Mesendoderm (in vitro differentiated cells): ENCODE measurements around the gene LRIT1.
A peak's percentile ranks its signal among the peaks of the same experiment; 100 is the strongest.
"Not testable (repeated sequence)": the region's sequence is repeated elsewhere in the genome, so short reads cannot be mapped to it uniquely, and the experiment has no call there.

ENCODE experiments used
- DNase-seq: peaks from one replicate; pipeline ENCODE4 v3.0.0; 2013
- H2AK5ac ChIP-seq: 2 replicates; pipeline ENCODE4 v1.6.1; 2013; ENCODE audit warnings: low read length, inconsistent platforms
- H2BK120ac ChIP-seq: 2 replicates; pipeline ENCODE4 v1.6.1; 2013; ENCODE audit warnings: low read depth, mild to moderate bottlenecking, low read length, moderate library complexity, mixed read lengths
- H2BK15ac ChIP-seq: replicated peaks from 2 replicates; pipeline ENCODE4 v1.6.1; 2013; ENCODE audit warnings: low read depth, mild to moderate bottlenecking, moderate library complexity
- H2BK5ac ChIP-seq: 2 replicates; pipeline ENCODE4 v1.6.1; 2013; ENCODE audit warnings: low read length, inconsistent platforms
- H3K18ac ChIP-seq: 2 replicates; pipeline ENCODE4 v1.6.1; 2013; ENCODE audit warnings: mild to moderate bottlenecking, low read length, mixed read lengths
- H3K23ac ChIP-seq: one replicate; pipeline ENCODE4 v1.6.1; 2013; ENCODE audit warnings: low read length
- H3K27ac ChIP-seq: 2 replicates; pipeline ENCODE4 v1.5.1; 2013; ENCODE audit warnings: low read depth, mild to moderate bottlenecking, inconsistent platforms, low read length, moderate library complexity
- H3K27me3 ChIP-seq: 2 replicates; pipeline ENCODE4 v1.6.1; 2013; ENCODE audit warnings: low read length, control low read depth, mild to moderate bottlenecking, inconsistent platforms; ENCODE audit not compliant: insufficient read depth, poor library complexity
- H3K36me3 ChIP-seq: 2 replicates; pipeline ENCODE4 v1.6.1; 2013; ENCODE audit warnings: low read length, inconsistent platforms; ENCODE audit not compliant: control insufficient read depth, insufficient read depth
- H3K4ac ChIP-seq: one replicate; pipeline ENCODE4 v1.6.1; 2013; ENCODE audit warnings: low read depth, mild to moderate bottlenecking, low read length, moderate library complexity
- H3K4me1 ChIP-seq: 2 replicates; pipeline ENCODE4 v1.6.1; 2013; ENCODE audit warnings: low read depth, low read length, inconsistent platforms; ENCODE audit not compliant: control insufficient read depth
- H3K4me2 ChIP-seq: 2 replicates; pipeline ENCODE4 v1.6.1; 2013; ENCODE audit warnings: low read length
- H3K4me3 ChIP-seq: 2 replicates; pipeline ENCODE4 v1.5.1; 2013; ENCODE audit warnings: mild to moderate bottlenecking, low read length
- H3K56ac ChIP-seq: one replicate; pipeline ENCODE4 v1.6.1; 2013; ENCODE audit warnings: low read length
- H3K79me1 ChIP-seq: 2 replicates; pipeline ENCODE4 v1.6.1; 2013; ENCODE audit warnings: low read length, inconsistent platforms
- H3K79me2 ChIP-seq: 2 replicates; pipeline ENCODE4 v1.6.1; 2013; ENCODE audit warnings: mild to moderate bottlenecking, low read length; ENCODE audit not compliant: control insufficient read depth, insufficient read depth
- H3K9ac ChIP-seq: 2 replicates; pipeline ENCODE4 v1.6.1; 2013; ENCODE audit warnings: low read length, inconsistent platforms
- H4K5ac ChIP-seq: one replicate; pipeline ENCODE4 v1.6.1; 2013; ENCODE audit warnings: low read length
- H4K8ac ChIP-seq: one replicate; pipeline ENCODE4 v1.6.1; 2013; ENCODE audit warnings: low read depth, mild to moderate bottlenecking, control low read depth, low read length, moderate library complexity
- WGBS: extraction: QIAGEN DNeasy Blood & Tissue Kit; methylation state at CpG from one replicate; pipeline ENCODE4 v1.1.7; 2013; ENCODE audit warnings: low lambda C conversion rate, missing lambda C conversion rate; ENCODE audit not compliant: insufficient coverage; ENCODE audit errors: extremely low coverage; 5-methylcytosine and 5-hydroxymethylcytosine counted together

The LRIT1 gene

GRCh38 chr10:84279876-84280475, 38.6 kb upstream of the LRIT1 start:
- not testable (repeated sequence) for H2BK120ac ChIP-seq, H3K27ac ChIP-seq, H3K4ac ChIP-seq, H2AK5ac ChIP-seq, H3K23ac ChIP-seq, H4K5ac ChIP-seq, H4K8ac ChIP-seq, H3K79me2 ChIP-seq, H3K79me1 ChIP-seq, H3K9ac ChIP-seq, H2BK15ac ChIP-seq, H3K27me3 ChIP-seq, H2BK5ac ChIP-seq, H3K36me3 ChIP-seq, DNase-seq, H3K4me1 ChIP-seq, H3K56ac ChIP-seq, H3K4me2 ChIP-seq, H3K4me3 ChIP-seq, H3K18ac ChIP-seq
- WGBS = no CpG with 5 or more reads among the region's 31 CpGs

GRCh38 chr10:84270708-84271107, 29.4 kb upstream of the LRIT1 start:
- DNase-seq = no peak

GRCh38 chr10:84269773-84270172, 28.4 kb upstream of the LRIT1 start:
- Histone ChIP-seq H3K27ac (no peak overlapping the region), H3K27me3 (no peaks in the 10 kb centered on the region)
- no CpG with 5 or more reads among the region's 2 CpGs for whole genome bisulfite sequencing

More at GRCh38 chr10:84270708-84271107, 29.4 kb upstream of the LRIT1 start:
- no CpG with 5 or more reads among the region's 1 CpG for WGBS
- Histone ChIP-seq H2BK15ac (no peak overlapping the region), H3K56ac (no peak overlapping the region), H4K8ac (no peak overlapping the region), H3K23ac (no peak overlapping the region), H3K27me3 (no peaks in the 10 kb centered on the region), H3K4me1 (no peaks in the 10 kb centered on the region), H4K5ac (no peak overlapping the region), H3K4ac (no peak overlapping the region), H3K4me3 (no peak overlapping the region), H3K36me3 (no peaks in the 10 kb centered on the region), H3K79me1 (no peaks in the 10 kb centered on the region), H3K4me2 (no peak overlapping the region), H2AK5ac (no peak overlapping the region), H3K79me2 (no peaks in the 10 kb centered on the region), H3K18ac (no peak overlapping the region), H3K9ac (no peak overlapping the region), H2BK120ac (no peak overlapping the region), H2BK5ac (no peak overlapping the region), H3K27ac (no peak overlapping the region)

GRCh38 chr10:84269162-84269561, 27.8 kb upstream of the LRIT1 start:
- no peak overlapping the region for H3K23ac ChIP-seq

More at GRCh38 chr10:84269773-84270172, 28.4 kb upstream of the LRIT1 start:
- H2BK5ac ChIP-seq = no peak overlapping the region
- no peaks in the 10 kb centered on the region for H3K79me2 ChIP-seq
- H3K56ac ChIP-seq = no peak overlapping the region
- H3K36me3 ChIP-seq = no peaks in the 10 kb centered on the region
- no peak overlapping the region for H2BK15ac ChIP-seq
- no peak overlapping the region for H4K5ac ChIP-seq
- no peak overlapping the region for H3K9ac ChIP-seq
- no peak for DNase-seq
- H3K4me1 ChIP-seq = no peaks in the 10 kb centered on the region
- H3K4me3 ChIP-seq = no peak overlapping the region
- no peak overlapping the region for H3K4me2 ChIP-seq
- H2BK120ac ChIP-seq = no peak overlapping the region
- H3K79me1 ChIP-seq = no peaks in the 10 kb centered on the region
- H2AK5ac ChIP-seq = no peak overlapping the region
- H4K8ac ChIP-seq = no peak overlapping the region
- H3K4ac ChIP-seq = no peak overlapping the region
- no peak overlapping the region for H3K18ac ChIP-seq
- no peak overlapping the region for H3K23ac ChIP-seq

GRCh38 chr10:84267503-84268126, 26.3 kb upstream of the LRIT1 start:
- H3K27ac ChIP-seq = no peak overlapping the region
- no peaks in the 10 kb centered on the region for H3K4me1 ChIP-seq
- no peaks in the 10 kb centered on the region for H3K27me3 ChIP-seq
- H3K56ac ChIP-seq = no peak overlapping the region
- no peak overlapping the region for H3K23ac ChIP-seq
- H3K4ac ChIP-seq = no peak overlapping the region
- no peak overlapping the region for H2BK5ac ChIP-seq
- WGBS = no CpG with 5 or more reads among the region's 7 CpGs
- no peaks in the 10 kb centered on the region for H3K79me1 ChIP-seq
- DNase-seq = peak; percentile 78
- H3K36me3 ChIP-seq = no peaks in the 10 kb centered on the region
- no peak overlapping the region for H3K4me2 ChIP-seq
- H2BK15ac ChIP-seq = no peak overlapping the region
- no peak overlapping the region for H2BK120ac ChIP-seq
- no peak overlapping the region for H3K18ac ChIP-seq
- H4K8ac ChIP-seq = no peak overlapping the region
- H3K79me2 ChIP-seq = no peaks in the 10 kb centered on the region
- no peak overlapping the region for H2AK5ac ChIP-seq
- H3K4me3 ChIP-seq = no peak overlapping the region
- H4K5ac ChIP-seq = no peak overlapping the region
- no peak overlapping the region for H3K9ac ChIP-seq

More at GRCh38 chr10:84269162-84269561, 27.8 kb upstream of the LRIT1 start:
- no peak overlapping the region for H4K8ac ChIP-seq
- H3K27ac ChIP-seq = no peak overlapping the region
- no peaks in the 10 kb centered on the region for H3K79me1 ChIP-seq
- no peaks in the 10 kb centered on the region for H3K4me1 ChIP-seq
- no peaks in the 10 kb centered on the region for H3K79me2 ChIP-seq
- H2BK120ac ChIP-seq = no peak overlapping the region
- no peak for DNase-seq
- H3K56ac ChIP-seq = no peak overlapping the region
- no peak overlapping the region for H3K4ac ChIP-seq
- H4K5ac ChIP-seq = no peak overlapping the region
- no peaks in the 10 kb centered on the region for H3K36me3 ChIP-seq
- H3K4me2 ChIP-seq = no peak overlapping the region
- WGBS = no CpG with 5 or more reads among the region's 1 CpG
- no peak overlapping the region for H2BK5ac ChIP-seq
- no peak overlapping the region for H3K9ac ChIP-seq
- no peak overlapping the region for H3K4me3 ChIP-seq
- H2BK15ac ChIP-seq = no peak overlapping the region
- no peak overlapping the region for H3K18ac ChIP-seq
- no peak overlapping the region for H2AK5ac ChIP-seq
- H3K27me3 ChIP-seq = no peaks in the 10 kb centered on the region

GRCh38 chr10:84265418-84265817, 24.1 kb upstream of the LRIT1 start:
- H3K4me1 ChIP-seq = no peaks in the 10 kb centered on the region
- H3K4ac ChIP-seq = no peak overlapping the region
- H3K79me1 ChIP-seq = no peaks in the 10 kb centered on the region
- H3K27ac ChIP-seq = no peak overlapping the region
- no peaks in the 10 kb centered on the region for H3K27me3 ChIP-seq
- H3K9ac ChIP-seq = no peak overlapping the region
- H2BK15ac ChIP-seq = no peak overlapping the region
- no peak overlapping the region for H3K4me3 ChIP-seq
- no peak overlapping the region for H3K18ac ChIP-seq
- no peak overlapping the region for H4K5ac ChIP-seq
- no CpG with 5 or more reads among the region's 4 CpGs for WGBS
- H3K23ac ChIP-seq = no peak overlapping the region
- H2BK120ac ChIP-seq = no peak overlapping the region
- no peak overlapping the region for H2BK5ac ChIP-seq
- no peak overlapping the region for H3K56ac ChIP-seq
- H3K4me2 ChIP-seq = no peak overlapping the region
- DNase-seq = no peak
- no peaks in the 10 kb centered on the region for H3K79me2 ChIP-seq
- no peak overlapping the region for H2AK5ac ChIP-seq
- no peak overlapping the region for H4K8ac ChIP-seq
- H3K36me3 ChIP-seq = no peaks in the 10 kb centered on the region
